Limb (tissue), 2 donors: ENCODE data around the gene BICC1.
"Not testable (repeated sequence)": the region's sequence is repeated elsewhere in the genome, so short reads cannot be mapped to it uniquely, and the experiment has no call there.

Experiments
- DNase-seq, 2 donors: peaks; one replicate each; pipeline ENCODE4 v3.0.0-alpha.2; 2016; ENCODE audit errors: extremely low spot score in 2 of 2

BICC1 gene

DNA sequence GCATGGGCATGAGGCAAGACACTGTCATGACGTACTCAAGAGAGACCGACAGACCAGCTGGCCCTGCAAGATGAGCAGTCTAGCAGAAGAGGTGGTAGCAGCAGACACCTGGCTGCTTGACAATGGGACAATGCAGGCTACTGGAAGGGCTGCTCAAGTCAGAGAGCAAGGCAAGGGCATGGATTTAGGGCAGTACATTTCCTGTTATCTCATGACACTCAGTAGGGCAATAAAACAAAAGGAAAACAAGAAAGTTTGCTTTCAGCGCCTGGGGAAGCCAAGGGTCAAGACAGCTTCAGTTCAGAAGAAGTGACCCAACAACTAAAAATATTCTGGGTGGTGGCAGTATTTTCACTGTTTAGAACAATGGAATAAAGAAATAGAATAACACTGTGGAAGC, 332.0 kb downstream of the BICC1 start:
- DNase-seq = no peak

DNA sequence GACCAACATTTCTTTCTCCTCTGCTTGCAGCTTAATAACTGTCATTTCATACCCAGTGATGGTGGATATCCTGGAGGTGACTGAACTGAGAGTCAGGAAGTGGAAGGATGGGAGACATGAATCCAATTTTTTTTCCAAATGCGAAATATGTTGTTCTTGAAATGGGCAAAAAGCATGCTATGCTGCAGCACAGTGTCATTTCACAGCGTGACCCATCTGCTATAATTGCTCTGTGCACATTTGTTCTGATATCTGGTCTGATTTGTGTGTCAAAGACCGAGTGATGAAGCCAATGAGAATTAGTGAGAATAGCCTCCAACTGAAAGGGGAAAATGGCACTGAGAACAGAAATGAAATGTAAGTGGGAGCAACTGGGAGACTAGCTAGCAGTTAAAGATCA, 334.2 kb downstream of the BICC1 start:
- DNase-seq = no peak

DNA sequence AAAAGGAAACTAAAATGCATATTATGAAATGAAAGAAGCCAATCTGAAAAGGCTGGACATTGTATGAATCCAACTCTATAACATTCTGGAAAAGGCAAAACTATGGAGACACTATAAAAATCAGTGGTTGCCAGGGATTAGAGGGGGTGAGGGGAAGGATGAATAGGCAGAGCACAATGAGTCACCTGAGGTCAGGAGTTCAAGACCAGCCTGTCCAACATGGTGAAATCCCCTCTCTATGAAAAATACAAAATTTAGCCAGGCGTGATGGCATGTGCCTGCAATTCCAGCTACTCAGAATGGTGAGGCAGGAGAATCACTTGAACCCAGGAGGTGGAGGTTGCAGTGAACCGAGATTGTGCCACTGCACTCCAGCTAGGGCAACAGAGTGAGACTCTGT, 338.9 kb downstream of the BICC1 start:
- DNase-seq = no peak

DNA sequence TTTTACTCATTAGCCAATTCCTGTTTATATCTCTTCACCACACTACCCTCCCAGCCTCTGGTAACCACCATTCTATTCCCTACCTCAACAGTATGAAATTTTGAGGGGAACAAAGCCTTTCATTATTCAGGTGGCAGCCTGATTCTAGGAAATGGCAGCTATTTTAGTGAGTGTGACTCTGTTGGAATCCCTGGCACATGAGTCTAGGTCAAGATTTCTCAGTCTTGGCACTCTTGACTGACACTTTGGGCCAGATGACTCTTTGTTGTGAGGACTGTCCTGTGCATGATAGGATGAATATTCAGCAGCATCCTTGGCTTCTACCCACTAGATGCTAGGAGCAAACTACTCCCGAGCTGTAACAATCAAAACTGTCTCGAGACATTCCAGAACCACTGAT, 341.0 kb downstream of the BICC1 start:
- DNase-seq = no peak

DNA sequence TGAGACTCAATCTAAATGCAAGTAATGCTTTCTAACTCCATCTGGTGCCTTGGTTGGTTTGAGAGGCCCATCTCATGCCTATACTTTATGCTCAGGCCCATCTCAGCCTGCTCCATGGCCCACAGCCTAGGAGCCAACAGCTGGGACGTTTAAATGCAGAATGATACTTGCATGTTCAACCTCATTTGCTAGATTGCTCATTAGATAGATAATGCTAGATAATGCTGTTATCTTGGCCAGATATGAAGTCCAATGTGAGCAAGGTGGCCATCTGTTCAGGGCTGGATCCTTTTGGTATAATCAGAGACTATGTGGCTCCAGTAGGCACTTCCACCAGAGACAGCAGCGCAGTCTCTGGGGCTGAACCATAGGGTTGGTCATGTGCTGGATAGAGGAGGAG, 342.1 kb downstream of the BICC1 start:
- DNase-seq = no peak

DNA sequence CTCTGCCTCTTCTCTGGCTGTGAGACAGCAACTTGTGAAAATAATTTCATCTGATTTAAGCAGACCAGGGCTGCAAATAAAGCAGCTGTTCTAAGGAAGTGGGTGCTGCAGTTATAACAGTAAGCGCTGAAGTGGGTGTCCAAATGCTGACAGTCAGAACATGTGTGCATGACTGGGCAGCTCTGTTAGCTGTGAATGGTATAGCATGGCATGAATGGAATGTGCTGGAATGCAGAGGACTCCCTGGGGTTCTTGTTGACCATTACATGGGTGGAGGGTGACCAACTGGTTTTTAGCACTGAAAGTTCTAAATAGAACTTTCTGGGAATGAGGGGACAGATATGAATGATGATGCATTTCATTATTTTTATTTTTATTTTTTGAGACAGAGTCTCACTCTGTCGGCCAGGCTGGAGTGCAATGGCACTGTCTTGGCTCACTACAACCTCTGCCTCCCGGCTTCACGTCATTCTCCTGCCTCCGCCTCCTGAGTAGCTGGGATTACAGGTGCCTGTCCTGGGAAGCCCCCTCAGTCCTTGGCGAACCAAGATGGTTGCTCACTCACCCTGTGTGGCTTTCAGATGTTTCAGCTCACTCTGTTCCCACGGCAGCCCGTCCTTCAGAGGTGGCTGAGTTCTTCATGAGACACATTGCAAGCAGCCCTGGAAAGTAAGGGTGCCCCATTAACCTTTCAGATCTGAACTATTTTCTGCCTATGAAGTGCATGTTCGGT, 344.0 kb downstream of the BICC1 start:
- no peak for DNase-seq

DNA sequence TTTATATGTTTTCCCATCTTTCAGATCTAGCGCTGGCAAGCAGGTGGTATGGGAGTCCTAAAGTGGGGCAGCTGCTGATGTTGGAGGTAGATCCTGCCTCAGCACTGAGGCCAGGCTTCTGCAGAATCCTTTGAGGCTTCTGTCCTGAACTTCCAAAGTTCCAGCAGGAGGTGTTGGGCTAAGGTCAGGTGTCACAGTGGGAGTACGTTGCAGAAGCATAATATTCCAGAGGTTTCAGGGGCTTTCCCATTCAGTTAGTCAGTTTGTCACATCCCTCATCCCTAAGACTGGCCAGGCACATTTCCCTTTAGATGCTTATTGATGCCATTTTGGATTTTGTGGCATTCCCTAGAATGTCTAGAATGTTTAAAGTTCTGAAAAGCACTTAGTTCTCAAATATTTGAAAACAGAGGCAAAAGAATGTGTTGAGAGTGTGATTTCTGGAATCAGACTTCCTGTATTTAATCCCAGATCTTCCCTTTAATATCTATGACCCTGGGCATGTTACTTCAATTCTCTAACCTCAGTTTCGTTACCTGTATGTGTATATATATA, 344.7 kb downstream of the BICC1 start:
- no peak for DNase-seq

DNA sequence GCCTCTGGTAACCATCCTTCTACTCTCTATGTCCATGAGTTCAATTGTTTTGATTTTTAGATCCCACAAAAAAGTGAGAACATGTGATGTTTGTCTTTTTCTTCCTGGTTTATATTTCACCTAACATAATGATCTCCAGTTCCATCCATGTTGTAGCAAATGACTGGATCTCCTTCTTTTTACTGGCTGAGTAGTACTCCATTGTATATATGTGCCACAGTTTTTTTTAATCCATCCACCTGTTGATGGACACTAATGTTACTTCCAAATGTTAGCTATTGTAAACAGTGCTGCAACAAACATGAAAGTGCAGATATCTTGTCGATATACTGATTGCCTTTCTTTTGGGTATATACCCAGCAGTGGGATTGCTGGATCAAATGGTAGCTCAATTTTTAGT, 345.5 kb downstream of the BICC1 start:
- DNase-seq = not testable (repeated sequence)

DNA sequence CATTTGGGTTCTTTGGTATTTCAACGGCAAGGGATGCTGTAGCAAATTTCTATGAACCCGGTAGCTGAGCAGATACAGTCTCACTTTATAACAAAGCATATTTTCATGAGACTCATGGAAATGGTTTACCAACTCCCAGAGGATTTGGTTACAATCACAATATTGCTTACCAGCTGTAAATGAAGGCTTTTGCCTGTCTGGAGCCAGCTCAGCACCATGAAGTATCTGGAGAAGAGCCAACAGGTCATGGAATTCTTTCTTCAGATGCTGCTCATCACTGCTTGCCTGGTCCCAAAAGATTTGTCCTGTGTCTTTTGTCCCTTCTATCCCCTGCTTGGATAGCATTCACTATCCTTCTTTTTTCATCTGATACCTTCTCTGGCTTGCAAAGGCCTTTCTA, 346.9 kb downstream of the BICC1 start:
- no peak for DNase-seq

DNA sequence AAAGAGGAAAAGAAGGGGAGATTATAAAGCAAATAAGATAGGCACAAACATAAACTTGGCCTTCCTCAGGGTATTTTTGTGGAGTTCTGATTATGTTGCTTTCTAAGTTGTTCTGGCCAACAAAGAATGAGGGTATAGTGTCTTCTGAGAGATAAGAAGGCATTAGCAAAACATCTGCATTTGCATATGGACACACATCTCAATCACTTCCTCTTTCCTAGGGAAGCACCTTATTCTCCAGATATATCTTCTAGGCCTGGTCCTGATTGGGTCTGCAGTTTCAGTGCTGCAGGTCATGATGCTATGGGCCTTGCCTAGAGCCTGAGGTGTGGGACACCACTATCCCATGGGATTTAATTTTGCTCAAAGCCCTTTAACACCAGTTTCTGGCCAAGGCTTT, 355.0 kb downstream of the BICC1 start:
- no peak for DNase-seq

DNA sequence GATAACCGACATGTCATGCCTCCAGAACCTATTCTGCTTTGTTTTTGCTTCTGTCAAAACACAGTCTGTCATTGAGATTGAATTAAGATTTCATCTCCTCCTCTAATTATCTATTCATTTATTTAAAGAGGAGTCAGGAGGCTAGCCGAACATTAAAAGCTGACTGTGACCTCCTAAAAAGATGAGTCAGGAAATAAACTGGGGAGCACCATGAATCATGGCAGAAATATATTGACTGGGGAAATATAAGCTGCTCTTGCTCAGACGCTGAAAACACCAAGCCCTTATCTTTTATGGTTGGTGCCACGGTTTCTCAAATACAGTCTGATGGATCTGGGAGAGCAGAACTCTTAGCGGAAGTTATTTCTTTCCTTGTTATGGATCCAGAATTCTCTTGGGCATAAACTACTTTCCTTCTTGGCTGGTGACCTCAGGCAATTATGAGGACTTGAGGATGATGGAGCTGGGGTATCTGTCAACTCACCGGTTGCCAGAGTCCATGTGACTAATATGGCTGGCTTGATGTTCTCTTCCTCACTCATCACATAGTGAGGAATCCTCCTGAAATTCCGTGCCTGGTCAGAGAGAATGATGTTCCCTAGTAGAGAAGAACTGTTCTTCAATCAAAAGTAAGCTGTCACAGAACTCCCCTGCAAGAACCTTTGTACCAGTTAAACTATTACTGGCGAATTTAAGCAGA, 356.2 kb downstream of the BICC1 start:
- DNase-seq = no peak

DNA sequence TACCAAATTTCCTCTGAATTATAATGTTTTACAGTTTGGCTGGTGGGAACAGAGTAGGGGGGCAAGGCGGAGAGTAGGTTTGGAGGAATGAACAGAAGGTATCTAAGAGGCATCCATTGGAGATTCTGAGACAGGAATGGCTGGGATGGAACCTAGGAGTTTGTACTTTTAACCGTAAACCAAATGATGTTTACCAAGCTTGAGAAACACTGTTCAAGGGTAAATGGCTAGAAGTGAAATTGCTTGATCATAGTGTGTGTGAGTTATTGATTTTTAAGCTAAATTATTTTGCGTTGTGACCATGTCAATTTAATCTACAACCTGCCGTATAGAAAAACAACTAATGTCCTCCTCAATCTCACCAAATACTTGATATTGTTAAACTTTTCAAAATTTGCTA, 357.4 kb downstream of the BICC1 start:
- DNase-seq = no peak

DNA sequence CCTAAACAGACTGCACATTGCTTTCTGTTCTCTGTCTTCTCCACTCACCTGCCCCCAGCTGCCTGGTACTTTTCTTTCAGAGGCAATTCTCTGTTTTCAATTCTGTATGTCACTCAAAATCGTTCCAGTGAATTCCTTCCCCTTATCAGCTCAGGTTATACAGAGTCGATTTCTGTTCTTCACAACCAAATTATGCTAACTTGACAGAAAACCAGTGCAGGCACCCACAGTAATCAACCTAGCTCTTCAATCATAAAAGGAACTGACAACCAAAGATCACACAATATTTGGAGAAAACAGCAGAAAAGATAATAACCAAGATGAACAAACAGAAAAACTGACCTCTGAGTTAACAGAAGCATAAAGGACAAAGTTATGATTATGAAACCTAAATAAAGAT, 360.5 kb downstream of the BICC1 start:
- no peak for DNase-seq
